Hepatocyte (in vitro differentiated cells): ENCODE results near the gene CHD1L. TPM values are rescaled to one million over a fixed set of nuclear protein-coding genes. Genes with fewer than 3 reads are reported as not detected.

ENCODE experiments used
- DNase-seq: peaks from one replicate; pipeline ENCODE4 v3.0.0-alpha.2; 2016; ENCODE audit warnings: low spot score
- H2AFZ ChIP-seq: fragments of 200-600 bp; sonication (generic); 2 replicates; pipeline ENCODE4 v1.6.0; 2016; ENCODE audit warnings: antibody characterized with exemption, mild to moderate bottlenecking
- H3K27ac ChIP-seq: fragments of 200-600 bp; sonication (generic); 2 replicates; pipeline ENCODE4 v1.5.1; 2016; ENCODE audit warnings: mild to moderate bottlenecking
- H3K27me3 ChIP-seq: fragments of 200-600 bp; sonication (generic); 2 replicates; pipeline ENCODE4 v1.6.1; 2016
- H3K36me3 ChIP-seq: fragments of 200-600 bp; sonication (generic); replicated peaks from 2 replicates; pipeline ENCODE4 v1.5.1; 2016; ENCODE audit warnings: low read depth; ENCODE audit not compliant: insufficient read depth
- H3K4me1 ChIP-seq: fragments of 200-600 bp; sonication (generic); 2 replicates; pipeline ENCODE4 v1.5.1; 2016; ENCODE audit warnings: mild to moderate bottlenecking, moderate library complexity; ENCODE audit not compliant: insufficient read depth
- H3K4me2 ChIP-seq: fragments of 200-600 bp; sonication (generic); 2 replicates; pipeline ENCODE4 v1.6.0; 2016
- H3K4me3 ChIP-seq: fragments of 200-600 bp; sonication (generic); 2 replicates; pipeline ENCODE4 v1.5.1; 2016; ENCODE audit warnings: mild to moderate bottlenecking
- H3K79me2 ChIP-seq: fragments of 200-600 bp; sonication (generic); 2 replicates; pipeline ENCODE4 v1.6.0; 2017; ENCODE audit warnings: mild to moderate bottlenecking
- H3K9me2 ChIP-seq: fragments of 200-600 bp; sonication (generic); replicated peaks from 2 replicates; pipeline ENCODE4 v1.6.0; 2017; ENCODE audit warnings: mild to moderate bottlenecking; ENCODE audit not compliant: insufficient read depth
- H3K9me3 ChIP-seq: fragments of 200-600 bp; sonication (generic); 2 replicates; pipeline ENCODE4 v1.5.1; 2016; ENCODE audit warnings: low read depth, mild to moderate bottlenecking
- H4K20me1 ChIP-seq: fragments of 200-600 bp; sonication (generic); 2 replicates; pipeline ENCODE4 v1.6.0; 2016; ENCODE audit warnings: mild to moderate bottlenecking; ENCODE audit not compliant: insufficient read depth, poor library complexity, severe bottlenecking
- CTCF ChIP-seq: fragments of 200-600 bp; sonication (generic); IDR thresholded peaks from 2 replicates; pipeline ENCODE4 v1.5.1; 2016; ENCODE audit warnings: antibody characterized with exemption, mild to moderate bottlenecking; ENCODE audit not compliant: poor library complexity
- EZH2 ChIP-seq: fragments of 200-600 bp; sonication (generic); IDR thresholded peaks from 2 replicates; pipeline ENCODE4 v1.6.1; 2016; ENCODE audit warnings: antibody characterized with exemption, mild to moderate bottlenecking, borderline replicate concordance
- EZH2phosphoT487 ChIP-seq: fragments of 200-600 bp; sonication (generic); IDR thresholded peaks from one replicate; pipeline ENCODE4 v1.6.1; 2018; ENCODE audit warnings: antibody characterized with exemption, mild to moderate bottlenecking, low read depth, moderate library complexity; ENCODE audit not compliant: unreplicated experiment, severe bottlenecking
- WGBS: methylation state at CpG from one replicate; pipeline ENCODE4 v1.1.6; 2016; ENCODE audit warnings: low lambda C conversion rate; ENCODE audit errors: missing lambda C conversion rate; 5-methylcytosine and 5-hydroxymethylcytosine counted together
- polyA plus RNA-seq: library from polyadenylated mRNA; unstranded; fragments of >200 nt; fragmentation: Nextera tagmentation; extraction: Ambion mirVana; gene quantifications from 2 replicates; pipeline ENCODE4 v1.2.1, GENCODE V29; 2016
- total RNA-seq: library from RNA; depleted of rRNA; stranded (reverse); fragments of >200 nt; gene quantifications from 2 replicates; pipeline ENCODE4 v1.2.3, GENCODE V29; 2014

The CHD1L gene
- total and polyA plus RNA-seq, 2 experiments from 2014 or later, result 30.0 to 41.6 TPM

- Histone ChIP-seq H3K27ac (peak overlapping the region; percentile 57), H3K36me3 (no peaks in the 10 kb centered on the region), H3K4me3 (no peak overlapping the region), H3K79me2 (no peaks in the 10 kb centered on the region), H3K27me3 (no peaks in the 10 kb centered on the region), H4K20me1 (no peaks in the 10 kb centered on the region), H3K4me2 (no peak overlapping the region), H2AFZ (no peak overlapping the region), H3K9me3 (no peaks in the 10 kb centered on the region), H3K4me1 (no peaks in the 10 kb centered on the region), H3K9me2 (no peaks in the 10 kb centered on the region)
- 68% methylated on average over 6 of the region's 6 CpGs for WGBS
- TF ChIP-seq CTCF (peak; percentile 74), EZH2 (no peak)
- peak; percentile 68 for DNase-seq
Measured at GRCh38 chr1:147273409-147274336, 31.2 kb downstream of the CHD1L start.

- no peaks in the 10 kb centered on the region for H4K20me1 ChIP-seq
- H3K9me3 ChIP-seq, result no peaks in the 10 kb centered on the region
- no peak overlapping the region for H3K4me2 ChIP-seq
- H3K9me2 ChIP-seq, result no peaks in the 10 kb centered on the region
- WGBS, result 96% methylated on average over 5 of the region's 5 CpGs
- no peaks in the 10 kb centered on the region for H3K4me1 ChIP-seq
- H3K4me3 ChIP-seq, result no peak overlapping the region
- DNase-seq, result no peak
- peaks cover 4% of the 10 kb centered on the region for H3K36me3 ChIP-seq
- no peak for TF ChIP-seq EZH2phosphoT487
- no peak for TF ChIP-seq EZH2
- no peak for TF ChIP-seq CTCF
- no peaks in the 10 kb centered on the region for H3K79me2 ChIP-seq
- H3K27me3 ChIP-seq, result no peaks in the 10 kb centered on the region
- H2AFZ ChIP-seq, result no peak overlapping the region
- no peak overlapping the region for H3K27ac ChIP-seq
Measured at GRCh38 chr1:147281950-147282349, 39.5 kb downstream of the CHD1L start.

GRCh38 chr1:147283011-147283410, 40.5 kb downstream of the CHD1L start:
- Histone ChIP-seq H3K9me3 (no peaks in the 10 kb centered on the region), H3K4me2 (no peak overlapping the region), H3K79me2 (no peaks in the 10 kb centered on the region), H3K27ac (no peak overlapping the region), H3K27me3 (no peaks in the 10 kb centered on the region), H2AFZ (no peak overlapping the region), H3K9me2 (no peaks in the 10 kb centered on the region), H3K4me3 (no peak overlapping the region), H4K20me1 (no peaks in the 10 kb centered on the region), H3K4me1 (no peaks in the 10 kb centered on the region), H3K36me3 (peaks cover 4% of the 10 kb centered on the region)
- no peak for DNase-seq
- TF ChIP-seq EZH2 (no peak), CTCF (no peak), EZH2phosphoT487 (no peak)
- 97% methylated on average over 1 of the region's 1 CpG for WGBS
